Activated B cell treated with CpG ODN at 0.5 μM for 24 hours (primary cell): ENCODE data around the gene SMIM41. TPM values are rescaled to one million over a fixed set of nuclear protein-coding genes. Genes with fewer than 3 reads are reported as not detected.

Experiments used
- ATAC-seq: fragments of 200-7000 bp; cut with Tn5 transposase; one replicate; pipeline ENCODE4 v1.10.0; 2021; ENCODE audit warnings: low read depth, mild to moderate bottlenecking, moderate library complexity
- CTCF ChIA-PET: fragments of 350-600 bp; sonication (Branson Sonifier 250); formaldehyde crosslinking; loops from one replicate; lab custom pipeline; 2021; ENCODE audit warnings: antibody characterized with exemption; lab: Charles Lee
- POLR2A ChIA-PET: fragments of 350-600 bp; sonication (Branson Sonifier 250); formaldehyde crosslinking; loops from one replicate; lab custom pipeline; 2021; ENCODE audit warnings: antibody characterized with exemption; lab: Charles Lee
- DNase-seq: peaks from one replicate; pipeline ENCODE4 v3.0.0; 2022
- H3K27ac Mint-ChIP-seq: one replicate; pipeline ENCODE4 v1.8.0; 2020; ENCODE audit warnings: mixed read lengths
- H3K27me3 Mint-ChIP-seq: one replicate; pipeline ENCODE4 v1.8.0; 2021; ENCODE audit warnings: mixed read lengths
- H3K36me3 Mint-ChIP-seq: one replicate; pipeline ENCODE4 v1.8.0; 2021; ENCODE audit warnings: low read depth, mixed read lengths
- H3K4me1 Mint-ChIP-seq: one replicate; pipeline ENCODE4 v1.8.0; 2021; ENCODE audit warnings: mixed read lengths
- H3K4me3 Mint-ChIP-seq: one replicate; pipeline ENCODE4 v1.8.0; 2020; ENCODE audit warnings: mild to moderate bottlenecking, mixed read lengths
- H3K9me3 Mint-ChIP-seq: one replicate; pipeline ENCODE4 v1.8.0; 2020; ENCODE audit warnings: mixed read lengths
- intact Hi-C: fragments of 100-400 bp; cut with micrococcal nuclease; formaldehyde crosslinking; loops from one replicate; pipeline ENCODE4 v1.15.1; 2024
- total RNA-seq: library from RNA; stranded (reverse); gene quantifications from 2 replicates; pipeline ENCODE4 v1.2.3, GENCODE V29; 2022
- TF ChIP-seq, protein P1 (sequence below): fragments of 200-600 bp; IDR thresholded peaks from one replicate; pipeline ENCODE4 v1.8.0; 2022; ENCODE audit warnings: antibody characterized with exemption, mild to moderate bottlenecking

Gene SMIM41
- total RNA-seq, 1 donor from 2014 or later = not detected

DNA sequence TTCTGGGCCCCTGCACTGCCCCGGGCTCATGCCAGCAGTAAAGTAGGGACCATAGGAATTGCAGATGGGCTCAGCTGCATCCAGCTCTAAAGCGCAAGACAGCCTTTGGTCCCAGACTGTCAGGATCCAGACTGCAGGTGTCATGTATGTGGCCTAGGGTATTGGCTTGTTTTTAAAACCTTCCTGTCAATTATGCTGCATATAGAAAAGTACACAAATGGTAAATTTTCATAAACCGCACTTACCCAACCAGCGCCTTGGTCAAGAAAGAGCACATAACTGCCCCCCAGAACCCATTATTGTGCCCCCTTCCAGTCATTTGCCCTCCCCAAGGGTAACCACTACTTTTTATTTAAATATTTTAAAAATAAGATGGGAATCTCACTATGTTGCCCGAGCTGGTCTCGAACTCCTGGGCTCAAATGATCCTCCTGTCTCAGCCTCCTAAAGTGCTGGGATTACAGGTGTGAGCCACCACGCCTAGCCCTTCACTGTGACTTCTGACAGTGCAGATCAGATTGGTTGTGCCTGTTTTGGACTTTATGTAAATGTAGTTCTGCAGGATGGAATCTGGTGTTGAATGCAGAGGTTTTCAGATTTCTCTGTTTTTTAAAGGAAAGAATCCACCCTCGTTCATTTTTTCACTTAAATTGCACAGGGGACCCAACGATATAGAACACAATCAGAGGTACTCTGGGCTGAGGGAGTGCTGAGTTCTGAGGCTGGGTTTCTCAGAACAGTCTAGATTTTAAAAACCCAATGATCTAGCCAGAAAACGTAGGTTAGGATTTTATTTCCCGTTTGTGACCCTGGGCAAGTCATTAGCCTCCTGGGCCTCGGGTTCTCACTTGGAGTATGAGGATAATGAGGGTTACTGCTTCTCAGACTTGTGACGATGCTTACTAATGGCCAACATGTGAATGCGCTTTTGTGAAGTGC is 21.6 kb upstream of the SMIM41 start:
- no peak overlapping the region for H3K27ac Mint-ChIP-seq
- H3K4me3 Mint-ChIP-seq = no peak overlapping the region
- ChIA-PET CTCF (no interaction called here), POLR2A (no interaction called here)
- no peaks in the 10 kb centered on the region for H3K9me3 Mint-ChIP-seq
- H3K36me3 Mint-ChIP-seq = peaks cover 54% of the 10 kb centered on the region
- DNase-seq = no peak
- no peaks in the 10 kb centered on the region for H3K27me3 Mint-ChIP-seq
- peaks cover 8% of the 10 kb centered on the region for H3K4me1 Mint-ChIP-seq
- no peak for ATAC-seq
- TF ChIP-seq, protein P1, sequence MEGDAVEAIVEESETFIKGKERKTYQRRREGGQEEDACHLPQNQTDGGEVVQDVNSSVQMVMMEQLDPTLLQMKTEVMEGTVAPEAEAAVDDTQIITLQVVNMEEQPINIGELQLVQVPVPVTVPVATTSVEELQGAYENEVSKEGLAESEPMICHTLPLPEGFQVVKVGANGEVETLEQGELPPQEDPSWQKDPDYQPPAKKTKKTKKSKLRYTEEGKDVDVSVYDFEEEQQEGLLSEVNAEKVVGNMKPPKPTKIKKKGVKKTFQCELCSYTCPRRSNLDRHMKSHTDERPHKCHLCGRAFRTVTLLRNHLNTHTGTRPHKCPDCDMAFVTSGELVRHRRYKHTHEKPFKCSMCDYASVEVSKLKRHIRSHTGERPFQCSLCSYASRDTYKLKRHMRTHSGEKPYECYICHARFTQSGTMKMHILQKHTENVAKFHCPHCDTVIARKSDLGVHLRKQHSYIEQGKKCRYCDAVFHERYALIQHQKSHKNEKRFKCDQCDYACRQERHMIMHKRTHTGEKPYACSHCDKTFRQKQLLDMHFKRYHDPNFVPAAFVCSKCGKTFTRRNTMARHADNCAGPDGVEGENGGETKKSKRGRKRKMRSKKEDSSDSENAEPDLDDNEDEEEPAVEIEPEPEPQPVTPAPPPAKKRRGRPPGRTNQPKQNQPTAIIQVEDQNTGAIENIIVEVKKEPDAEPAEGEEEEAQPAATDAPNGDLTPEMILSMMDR = no peak
- intact Hi-C loops = no loop called here

DNA sequence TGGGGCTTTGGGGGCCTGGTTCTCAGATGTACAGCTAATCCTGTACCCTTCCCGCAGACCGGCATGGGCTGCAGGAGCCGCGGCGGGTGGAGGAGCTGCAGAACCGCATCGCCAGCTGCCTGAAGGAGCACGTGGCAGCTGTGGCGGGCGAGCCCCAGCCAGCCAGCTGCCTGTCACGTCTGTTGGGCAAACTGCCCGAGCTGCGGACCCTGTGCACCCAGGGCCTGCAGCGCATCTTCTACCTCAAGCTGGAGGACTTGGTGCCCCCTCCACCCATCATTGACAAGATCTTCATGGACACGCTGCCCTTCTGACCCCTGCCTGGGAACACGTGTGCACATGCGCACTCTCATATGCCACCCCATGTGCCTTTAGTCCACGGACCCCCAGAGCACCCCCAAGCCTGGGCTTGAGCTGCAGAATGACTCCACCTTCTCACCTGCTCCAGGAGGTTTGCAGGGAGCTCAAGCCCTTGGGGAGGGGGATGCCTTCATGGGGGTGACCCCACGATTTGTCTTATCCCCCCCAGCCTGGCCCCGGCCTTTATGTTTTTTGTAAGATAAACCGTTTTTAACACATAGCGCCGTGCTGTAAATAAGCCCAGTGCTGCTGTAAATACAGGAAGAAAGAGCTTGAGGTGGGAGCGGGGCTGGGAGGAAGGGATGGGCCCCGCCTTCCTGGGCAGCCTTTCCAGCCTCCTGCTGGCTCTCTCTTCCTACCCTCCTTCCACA is 20.7 kb upstream of the SMIM41 start:
- Mint-ChIP-seq H3K4me3 (no peak overlapping the region), H3K4me1 (peaks cover 2% of the 10 kb centered on the region), H3K27me3 (no peaks in the 10 kb centered on the region), H3K36me3 (peaks cover 54% of the 10 kb centered on the region), H3K27ac (no peak overlapping the region), H3K9me3 (no peaks in the 10 kb centered on the region)
- ATAC-seq (no peak), DNase-seq (no peak)
- intact Hi-C loops = no loop called here
- POLR2A ChIA-PET = interaction anchor here (1.1 to 1.6 kb wide), 2 partner anchors 11 to 33 kb away, joined by 3 to 6 read pairs; partner anchors contain the start of gene ATG101
- TF ChIP-seq, protein P1 = no peak
- CTCF ChIA-PET = interaction anchor here (2.9 kb wide), 1 partner anchor 33 kb away, joined by 16 read pairs; no protein-coding TSS in a partner anchor

DNA sequence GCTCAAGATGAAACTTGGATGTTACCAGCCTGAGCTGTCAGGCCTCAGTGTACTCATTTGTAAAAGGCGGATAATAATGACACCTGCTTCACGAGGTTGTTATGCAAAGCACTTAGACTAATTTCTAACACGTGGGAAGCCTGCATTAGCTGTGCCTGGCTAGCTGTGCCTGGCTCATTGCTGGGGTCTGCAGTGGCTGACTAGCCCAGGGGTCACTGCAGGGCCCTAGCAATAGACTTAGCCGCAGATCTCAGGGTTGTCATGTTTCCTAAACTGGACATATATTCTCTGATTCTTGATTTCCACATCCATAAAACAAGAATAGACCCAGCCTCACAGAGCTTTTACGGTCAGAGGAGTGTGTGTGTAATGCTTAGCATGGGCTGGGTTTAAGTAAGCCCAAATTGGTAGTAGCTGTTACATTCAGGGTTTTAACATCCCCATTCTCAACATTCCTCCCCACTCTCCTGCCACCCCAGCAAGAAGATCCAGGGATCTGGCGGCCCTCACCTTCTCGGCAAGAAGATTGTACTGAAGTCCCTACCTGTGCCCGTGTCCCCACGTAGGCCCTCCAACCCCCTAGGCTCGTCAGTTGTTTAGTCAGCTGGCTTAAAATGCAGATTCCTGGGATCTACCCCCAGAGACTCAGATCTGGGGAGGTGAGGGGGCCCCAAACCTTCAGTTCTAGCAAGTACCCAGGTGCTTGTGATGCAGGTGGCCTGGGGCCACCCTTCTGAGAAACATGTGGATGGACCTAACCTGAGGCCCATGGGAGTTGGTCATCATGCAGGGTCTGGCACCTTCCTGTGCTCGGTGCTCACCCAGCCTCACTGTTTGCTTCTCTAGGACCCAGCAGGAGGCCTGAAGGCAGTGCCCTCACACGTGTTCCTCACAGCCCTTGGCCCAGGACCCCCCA is 19.7 kb upstream of the SMIM41 start:
- no peaks in the 10 kb centered on the region for H3K27me3 Mint-ChIP-seq
- intact Hi-C loops = no loop called here
- DNase-seq (no peak), ATAC-seq (no peak)
- H3K36me3 Mint-ChIP-seq = peaks cover 46% of the 10 kb centered on the region
- H3K4me3 Mint-ChIP-seq = no peak overlapping the region
- ChIA-PET POLR2A (interaction anchor here (1.1 to 1.6 kb wide), 2 partner anchors 10 to 34 kb away, joined by 3 to 6 read pairs; partner anchors contain the start of gene ATG101), CTCF (interaction anchor here (2.9 kb wide), 1 partner anchor 34 kb away, joined by 16 read pairs; no protein-coding TSS in a partner anchor)
- H3K4me1 Mint-ChIP-seq = no peaks in the 10 kb centered on the region
- H3K9me3 Mint-ChIP-seq = no peaks in the 10 kb centered on the region
- TF ChIP-seq, protein P1 = no peak
- H3K27ac Mint-ChIP-seq = no peak overlapping the region

DNA sequence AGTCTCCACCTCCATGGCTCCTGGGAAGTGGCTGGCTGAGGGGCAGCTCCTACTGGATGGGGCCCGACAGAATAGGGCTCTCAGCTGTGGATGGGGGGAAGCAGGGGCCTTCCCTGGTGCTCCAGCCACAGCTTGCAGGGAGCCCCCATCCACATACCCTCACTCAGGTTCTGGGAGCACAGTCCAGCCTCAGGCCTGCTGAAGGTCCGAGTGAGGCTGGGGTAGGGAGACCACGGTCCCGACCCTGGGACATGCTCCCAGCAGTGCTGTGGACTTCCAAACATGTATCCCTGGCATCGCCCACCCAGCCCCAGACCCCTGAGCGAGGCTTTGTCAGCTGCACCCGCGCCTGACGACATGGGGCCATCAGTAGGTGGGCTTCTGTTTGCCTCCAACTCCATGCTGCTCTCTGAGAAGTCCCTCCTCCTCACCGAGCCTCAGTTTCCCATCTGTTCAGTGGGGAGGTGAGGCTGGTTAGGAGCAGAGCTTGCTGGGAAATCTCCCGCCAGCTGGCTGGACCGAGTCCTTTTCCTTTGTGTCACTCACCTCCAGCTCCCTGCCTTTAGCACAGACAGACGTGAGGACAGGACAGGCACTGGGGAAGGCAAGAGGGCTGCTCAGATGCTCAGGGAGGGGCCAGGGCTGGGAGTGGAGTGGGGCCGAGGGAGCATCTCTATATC is 18.9 kb upstream of the SMIM41 start:
- H3K27me3 Mint-ChIP-seq = no peaks in the 10 kb centered on the region
- ATAC-seq = no peak
- H3K4me3 Mint-ChIP-seq = no peak overlapping the region
- ChIA-PET POLR2A (interaction anchor here (0.6 kb wide), 1 partner anchor 12 kb away, joined by 3 read pairs; no protein-coding TSS in a partner anchor), CTCF (interaction anchor here (2.9 kb wide), 1 partner anchor 35 kb away, joined by 16 read pairs; no protein-coding TSS in a partner anchor)
- TF ChIP-seq, protein P1 = no peak
- no peaks in the 10 kb centered on the region for H3K4me1 Mint-ChIP-seq
- intact Hi-C loops = no loop called here
- no peak for DNase-seq
- no peak overlapping the region for H3K27ac Mint-ChIP-seq
- no peaks in the 10 kb centered on the region for H3K9me3 Mint-ChIP-seq
- peaks cover 39% of the 10 kb centered on the region for H3K36me3 Mint-ChIP-seq
